ENCODE data around the gene ISOC2. TPM values are rescaled to one million over a fixed set of nuclear protein-coding genes. Genes with fewer than 3 reads are reported as not detected.

ISOC2 gene
- total RNA-seq, 2 experiments from 2014 or later, result 29.0 to 29.3 TPM

- ATAC-seq (no peak), DNase-seq (no peak)
- CTCF ChIA-PET, result interaction anchor here (1.1 to 5.6 kb wide), 3 partner anchors 16 to 20 kb away, joined by 3 to 31 read pairs (median 10); no protein-coding TSS in a partner anchor
- POLR2A ChIA-PET, result interaction anchor here (0.7 to 3.5 kb wide), 3 partner anchors 8 to 11 kb away, joined by 3 to 22 read pairs (median 3); partner anchors contain the start of gene ZNF628
- intact Hi-C loops (cut with micrococcal nuclease), result no loop called here
- Mint-ChIP-seq H3K9me3 (no peaks in the 10 kb centered on the region), H3K4me1 (ENCODE audit: low read depth) (peaks cover 30% of the 10 kb centered on the region), H3K27ac (no peak overlapping the region), H3K36me3 (ENCODE audit: low read depth) (no peaks in the 10 kb centered on the region), H3K4me3 (peak overlapping the region; percentile 82), H3K27me3 (no peaks in the 10 kb centered on the region)
- TF ChIP-seq, protein P1, sequence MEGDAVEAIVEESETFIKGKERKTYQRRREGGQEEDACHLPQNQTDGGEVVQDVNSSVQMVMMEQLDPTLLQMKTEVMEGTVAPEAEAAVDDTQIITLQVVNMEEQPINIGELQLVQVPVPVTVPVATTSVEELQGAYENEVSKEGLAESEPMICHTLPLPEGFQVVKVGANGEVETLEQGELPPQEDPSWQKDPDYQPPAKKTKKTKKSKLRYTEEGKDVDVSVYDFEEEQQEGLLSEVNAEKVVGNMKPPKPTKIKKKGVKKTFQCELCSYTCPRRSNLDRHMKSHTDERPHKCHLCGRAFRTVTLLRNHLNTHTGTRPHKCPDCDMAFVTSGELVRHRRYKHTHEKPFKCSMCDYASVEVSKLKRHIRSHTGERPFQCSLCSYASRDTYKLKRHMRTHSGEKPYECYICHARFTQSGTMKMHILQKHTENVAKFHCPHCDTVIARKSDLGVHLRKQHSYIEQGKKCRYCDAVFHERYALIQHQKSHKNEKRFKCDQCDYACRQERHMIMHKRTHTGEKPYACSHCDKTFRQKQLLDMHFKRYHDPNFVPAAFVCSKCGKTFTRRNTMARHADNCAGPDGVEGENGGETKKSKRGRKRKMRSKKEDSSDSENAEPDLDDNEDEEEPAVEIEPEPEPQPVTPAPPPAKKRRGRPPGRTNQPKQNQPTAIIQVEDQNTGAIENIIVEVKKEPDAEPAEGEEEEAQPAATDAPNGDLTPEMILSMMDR (IDR thresholded peaks at IDR 0.05), result no peak
Observed at GRCh38 chr19:55483706-55484592, 22.5 kb upstream of the ISOC2 start.

GRCh38 chr19:55482967-55483705 lies 21.7 kb upstream of the ISOC2 start:
- no peaks in the 10 kb centered on the region for H3K27me3 Mint-ChIP-seq
- H3K4me3 Mint-ChIP-seq, result no peak overlapping the region
- intact Hi-C loops (cut with micrococcal nuclease), result no loop called here
- TF ChIP-seq, protein P1 (IDR thresholded peaks at IDR 0.05), result no peak
- H3K27ac Mint-ChIP-seq, result no peak overlapping the region
- H3K36me3 Mint-ChIP-seq (ENCODE audit: low read depth), result no peaks in the 10 kb centered on the region
- H3K4me1 Mint-ChIP-seq (ENCODE audit: low read depth), result peaks cover 36% of the 10 kb centered on the region
- no peak for DNase-seq
- POLR2A ChIA-PET, result interaction anchor here (0.5 to 1.0 kb wide), 2 partner anchors 8 to 12 kb away, joined by 3 read pairs; no protein-coding TSS in a partner anchor
- no peak for ATAC-seq
- H3K9me3 Mint-ChIP-seq, result no peaks in the 10 kb centered on the region
- CTCF ChIA-PET, result interaction anchor here (1.1 to 5.6 kb wide), 2 partner anchors 15 to 21 kb away, joined by 3 to 31 read pairs; no protein-coding TSS in a partner anchor

DNA sequence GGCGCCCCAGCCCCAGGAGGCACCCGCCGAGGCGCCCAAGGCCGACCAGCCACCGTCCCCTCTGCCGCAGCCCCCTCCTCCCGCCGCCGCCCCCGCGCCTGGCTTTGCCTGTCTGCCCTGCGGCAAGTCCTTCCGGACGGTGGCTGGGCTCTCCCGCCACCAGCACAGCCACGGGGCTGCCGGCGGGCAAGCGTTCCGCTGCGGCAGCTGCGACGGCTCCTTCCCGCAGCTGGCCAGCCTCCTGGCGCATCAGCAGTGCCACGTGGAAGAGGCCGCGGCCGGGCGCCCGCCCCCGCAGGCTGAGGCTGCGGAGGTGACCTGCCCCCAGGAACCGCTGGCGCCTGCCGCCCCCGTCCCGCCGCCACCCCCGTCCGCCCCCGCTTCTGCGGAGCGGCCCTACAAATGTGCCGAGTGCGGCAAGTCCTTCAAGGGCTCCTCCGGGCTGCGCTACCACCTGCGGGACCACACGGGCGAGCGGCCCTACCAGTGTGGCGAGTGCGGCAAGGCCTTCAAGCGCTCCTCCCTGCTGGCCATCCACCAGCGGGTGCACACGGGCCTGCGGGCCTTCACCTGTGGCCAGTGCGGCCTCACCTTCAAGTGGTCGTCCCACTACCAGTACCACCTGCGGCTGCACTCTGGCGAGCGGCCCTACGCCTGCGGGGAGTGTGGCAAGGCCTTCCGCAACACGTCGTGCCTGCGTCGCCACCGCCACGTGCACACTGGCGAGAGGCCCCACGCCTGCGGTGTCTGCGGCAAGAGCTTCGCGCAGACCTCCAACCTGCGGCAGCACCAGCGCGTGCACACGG lies 20.9 kb upstream of the ISOC2 start:
- H3K36me3 Mint-ChIP-seq (ENCODE audit: low read depth), result no peaks in the 10 kb centered on the region
- ChIA-PET CTCF (no interaction called here), POLR2A (interaction anchor here (0.5 to 1.0 kb wide), 2 partner anchors 9 to 12 kb away, joined by 3 read pairs; no protein-coding TSS in a partner anchor)
- H3K27me3 Mint-ChIP-seq, result no peaks in the 10 kb centered on the region
- peaks cover 37% of the 10 kb centered on the region for H3K4me1 Mint-ChIP-seq (ENCODE audit: low read depth)
- TF ChIP-seq, protein P1 (IDR thresholded peaks at IDR 0.05), result no peak
- ATAC-seq, result no peak
- intact Hi-C loops (cut with micrococcal nuclease), result no loop called here
- H3K27ac Mint-ChIP-seq, result no peak overlapping the region
- no peaks in the 10 kb centered on the region for H3K9me3 Mint-ChIP-seq
- no peak for DNase-seq
- H3K4me3 Mint-ChIP-seq, result no peak overlapping the region

DNA sequence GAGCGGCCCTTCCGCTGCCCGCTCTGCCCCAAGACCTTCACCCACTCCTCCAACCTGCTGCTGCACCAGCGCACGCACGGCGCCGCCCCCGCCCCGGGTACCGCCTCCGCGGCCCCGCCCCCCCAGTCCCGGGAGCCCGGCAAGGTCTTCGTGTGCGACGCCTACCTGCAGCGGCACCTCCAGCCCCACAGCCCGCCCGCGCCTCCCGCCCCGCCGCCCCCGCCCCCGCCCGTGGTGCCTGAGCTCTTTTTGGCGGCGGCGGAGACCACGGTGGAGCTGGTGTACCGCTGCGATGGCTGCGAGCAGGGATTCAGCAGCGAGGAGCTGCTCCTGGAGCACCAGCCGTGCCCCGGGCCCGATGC lies 20.3 kb upstream of the ISOC2 start:
- TF ChIP-seq, protein P1 (IDR thresholded peaks at IDR 0.05), result no peak
- Mint-ChIP-seq H3K4me1 (ENCODE audit: low read depth) (peaks cover 34% of the 10 kb centered on the region), H3K27me3 (no peaks in the 10 kb centered on the region), H3K4me3 (no peak overlapping the region), H3K9me3 (no peaks in the 10 kb centered on the region), H3K36me3 (ENCODE audit: low read depth) (peaks cover 2% of the 10 kb centered on the region), H3K27ac (no peak overlapping the region)
- DNase-seq, result no peak
- ChIA-PET POLR2A (no interaction called here), CTCF (no interaction called here)
- ATAC-seq, result no peak
- intact Hi-C loops (cut with micrococcal nuclease), result no loop called here
